Vagina (tissue), 2 donors: ENCODE data around the gene BRD3. TPM values are rescaled to one million over a fixed set of nuclear protein-coding genes. Genes with fewer than 3 reads are reported as not detected.

Experiments
- DNase-seq, 2 donors: peaks; one replicate each; pipeline ENCODE4 v3.0.0-alpha.2; 2017; ENCODE audit errors: extremely low spot score in 2 of 2
- H3K27ac ChIP-seq: fragments of 200-600 bp; sonication (generic); one replicate; pipeline ENCODE4 v1.5.1; 2019
- H3K27me3 ChIP-seq: fragments of 200-600 bp; sonication (generic); one replicate; pipeline ENCODE4 v1.5.1; 2019
- H3K36me3 ChIP-seq, 2 donors: fragments of 200-600 bp; sonication (generic); one replicate each; pipeline ENCODE4 v1.5.1; 2017 to 2019
- H3K4me1 ChIP-seq: fragments of 200-600 bp; sonication (generic); one replicate; pipeline ENCODE4 v1.5.1; 2019
- H3K4me3 ChIP-seq, 2 donors: fragments of 200-600 bp; sonication (generic); 1 replicate in 1 of 2; 2 replicates in 1 of 2; pipeline ENCODE4 v1.5.1; 2016 to 2019
- H3K9me3 ChIP-seq: fragments of 200-600 bp; sonication (generic); one replicate; pipeline ENCODE4 v1.5.1; 2019
- CTCF ChIP-seq, 3 experiments: fragments of 450-650 bp in 2 of 3; fragments of 200-600 bp in 1 of 3; sonication (generic) in 1 of 3; IDR thresholded peaks; one replicate each; pipeline ENCODE4 v1.5.1; 2017 to 2019; ENCODE audit warnings: antibody characterized with exemption in 3 of 3, mild to moderate bottlenecking in 2 of 3, moderate library complexity in 2 of 3
- POLR2A ChIP-seq, 2 donors: fragments of 450-650 bp; IDR thresholded peaks; one replicate each; pipeline ENCODE4 v1.6.1; 2017; ENCODE audit warnings: antibody characterized with exemption in 2 of 2, mild to moderate bottlenecking in 2 of 2, moderate library complexity in 2 of 2
- POLR2AphosphoS5 ChIP-seq, 2 donors: sonication (generic); formaldehyde crosslinking; IDR thresholded peaks; one replicate each; pipeline ENCODE4 v1.9.0; 2017; ENCODE audit warnings: antibody characterized with exemption in 2 of 2, mild to moderate bottlenecking in 2 of 2, low read depth in 1 of 2; ENCODE audit not compliant: insufficient read depth in 1 of 2
- intact Hi-C: fragments of 100-400 bp; cut with DNase I; formaldehyde crosslinking; loops from one replicate; pipeline ENCODE4 v1.15.1; 2023
- total RNA-seq: library from RNA; depleted of rRNA; stranded (reverse); fragments of >200 nt; gene quantifications from one replicate; pipeline ENCODE4 v1.2.3, GENCODE V29; 2016

Gene BRD3
- total RNA-seq, 1 donor from 2014 or later = 20.4 TPM

- Histone ChIP-seq H3K4me1 (no peaks in the 10 kb centered on the region), H3K9me3 (no peaks in the 10 kb centered on the region), H3K4me3 (no peak overlapping the region), H3K27me3 (no peaks in the 10 kb centered on the region), H3K36me3 (no peaks in the 10 kb centered on the region), H3K27ac (no peak overlapping the region)
- intact Hi-C loops = no loop called here
- DNase-seq = no peak
- no peak for TF ChIP-seq POLR2A (IDR thresholded peaks at IDR 0.05)
- no peak for TF ChIP-seq CTCF (IDR thresholded peaks at IDR 0.05)
- TF ChIP-seq POLR2AphosphoS5 (IDR thresholded peaks at IDR 0.05; ENCODE audit: insufficient read depth in 1 of 2, low read depth in 1 of 2) = no peak
Observed at GRCh38 chr9:134004881-134005280, 62.9 kb downstream of the BRD3 start.

GRCh38 chr9:134004131-134004873 is 63.5 kb downstream of the BRD3 start:
- DNase-seq = no peak
- Histone ChIP-seq H3K4me1 (no peaks in the 10 kb centered on the region), H3K9me3 (no peaks in the 10 kb centered on the region), H3K4me3 (no peak overlapping the region), H3K27ac (no peak overlapping the region), H3K27me3 (no peaks in the 10 kb centered on the region), H3K36me3 (no peaks in the 10 kb centered on the region)
- intact Hi-C loops = no loop called here
- TF ChIP-seq POLR2A (IDR thresholded peaks at IDR 0.05) = no peak
- no peak for TF ChIP-seq CTCF (IDR thresholded peaks at IDR 0.05)
- TF ChIP-seq POLR2AphosphoS5 (IDR thresholded peaks at IDR 0.05; ENCODE audit: insufficient read depth in 1 of 2, low read depth in 1 of 2) = no peak

- H3K27ac ChIP-seq = no peak overlapping the region
- no peaks in the 10 kb centered on the region for H3K4me1 ChIP-seq
- no peaks in the 10 kb centered on the region for H3K9me3 ChIP-seq
- H3K36me3 ChIP-seq = no peaks in the 10 kb centered on the region
- H3K27me3 ChIP-seq = no peaks in the 10 kb centered on the region
- no peak overlapping the region for H3K4me3 ChIP-seq
- intact Hi-C loops = no loop called here
- DNase-seq = no peak
- TF ChIP-seq CTCF (IDR thresholded peaks at IDR 0.05) (no peak), POLR2AphosphoS5 (IDR thresholded peaks at IDR 0.05; ENCODE audit: insufficient read depth in 1 of 2, low read depth in 1 of 2) (no peak), POLR2A (IDR thresholded peaks at IDR 0.05) (no peak)
Observed at GRCh38 chr9:134003237-134003636, 64.6 kb downstream of the BRD3 start.

GRCh38 chr9:134002796-134003195 is 65.0 kb downstream of the BRD3 start:
- Histone ChIP-seq H3K4me1 (no peaks in the 10 kb centered on the region), H3K27ac (no peak overlapping the region), H3K9me3 (no peaks in the 10 kb centered on the region), H3K36me3 (no peaks in the 10 kb centered on the region), H3K27me3 (no peaks in the 10 kb centered on the region), H3K4me3 (no peak overlapping the region)
- DNase-seq = no peak
- intact Hi-C loops = no loop called here
- no peak for TF ChIP-seq POLR2A (IDR thresholded peaks at IDR 0.05)
- no peak for TF ChIP-seq CTCF (IDR thresholded peaks at IDR 0.05)
- no peak for TF ChIP-seq POLR2AphosphoS5 (IDR thresholded peaks at IDR 0.05; ENCODE audit: insufficient read depth in 1 of 2, low read depth in 1 of 2)

- H3K4me1 ChIP-seq = no peaks in the 10 kb centered on the region
- H3K27me3 ChIP-seq = no peaks in the 10 kb centered on the region
- no peak for DNase-seq
- intact Hi-C loops = no loop called here
- H3K4me3 ChIP-seq = no peak overlapping the region
- TF ChIP-seq POLR2A (IDR thresholded peaks at IDR 0.05) (no peak), POLR2AphosphoS5 (IDR thresholded peaks at IDR 0.05; ENCODE audit: insufficient read depth in 1 of 2, low read depth in 1 of 2) (no peak), CTCF (IDR thresholded peaks at IDR 0.05) (no peak)
- H3K36me3 ChIP-seq = no peaks in the 10 kb centered on the region
- no peak overlapping the region for H3K27ac ChIP-seq
- H3K9me3 ChIP-seq = no peaks in the 10 kb centered on the region
Observed at GRCh38 chr9:133999851-134000265, 68.0 kb downstream of the BRD3 start.
